ENCODE data around the gene RNASEH2A.

RNASEH2A gene

GRCh38 chr19:12806242-12807081 is at the start of gene RNASEH2A:
Gene RNASEH2A (plus strand): TSS chr19:12806584. CDS start chr19:12806674, 90 bp downstream.
- DNase-seq: peak; percentile 93 to 95
- TF ChIP-seq POLR2A (IDR thresholded peaks at IDR 0.05; ENCODE audit: low read length): peak; percentile 72
- TF ChIP-seq GATA1 (IDR thresholded peaks at IDR 0.05; ENCODE audit: low read depth, low read length): no peak

GRCh38 chr19:12757544-12758274 is 48.7 kb upstream of the RNASEH2A start:
- peak; percentile 83 to 86 for DNase-seq
- TF ChIP-seq GATA1 (IDR thresholded peaks at IDR 0.05; ENCODE audit: low read depth, low read length): no peak
- no peak for TF ChIP-seq POLR2A (IDR thresholded peaks at IDR 0.05; ENCODE audit: low read length)

- TF ChIP-seq POLR2A (IDR thresholded peaks at IDR 0.05; ENCODE audit: low read length) (no peak), GATA1 (IDR thresholded peaks at IDR 0.05; ENCODE audit: low read depth, low read length) (no peak)
- DNase-seq: peak in 1 of 2 experiments; percentile 51
Measured at GRCh38 chr19:12759686-12760085, 46.7 kb upstream of the RNASEH2A start.

GRCh38 chr19:12763100-12763499 is 43.3 kb upstream of the RNASEH2A start:
- TF ChIP-seq GATA1 (IDR thresholded peaks at IDR 0.05; ENCODE audit: low read depth, low read length) (no peak), POLR2A (IDR thresholded peaks at IDR 0.05; ENCODE audit: low read length) (no peak)
- no peak for DNase-seq

GRCh38 chr19:12764698-12765097 is 41.7 kb upstream of the RNASEH2A start:
- TF ChIP-seq GATA1 (IDR thresholded peaks at IDR 0.05; ENCODE audit: low read depth, low read length) (no peak), POLR2A (IDR thresholded peaks at IDR 0.05; ENCODE audit: low read length) (no peak)
- DNase-seq: no peak

- DNase-seq: peak; percentile 84 to 92
- no peak for TF ChIP-seq GATA1 (IDR thresholded peaks at IDR 0.05; ENCODE audit: low read depth, low read length)
- no peak for TF ChIP-seq POLR2A (IDR thresholded peaks at IDR 0.05; ENCODE audit: low read length)
Measured at GRCh38 chr19:12766051-12766521, 40.3 kb upstream of the RNASEH2A start.

- no peak for DNase-seq
- TF ChIP-seq GATA1 (IDR thresholded peaks at IDR 0.05; ENCODE audit: low read depth, low read length) (no peak), POLR2A (IDR thresholded peaks at IDR 0.05; ENCODE audit: low read length) (no peak)
Measured at GRCh38 chr19:12767150-12767549, 39.2 kb upstream of the RNASEH2A start.

GRCh38 chr19:12767666-12768065 is 38.7 kb upstream of the RNASEH2A start:
- TF ChIP-seq GATA1 (IDR thresholded peaks at IDR 0.05; ENCODE audit: low read depth, low read length): no peak
- TF ChIP-seq POLR2A (IDR thresholded peaks at IDR 0.05; ENCODE audit: low read length): no peak
- no peak for DNase-seq

- TF ChIP-seq GATA1 (IDR thresholded peaks at IDR 0.05; ENCODE audit: low read depth, low read length): no peak
- no peak for TF ChIP-seq POLR2A (IDR thresholded peaks at IDR 0.05; ENCODE audit: low read length)
- DNase-seq: peak; percentile 58 to 64
Measured at GRCh38 chr19:12769689-12770088, 36.7 kb upstream of the RNASEH2A start.

- TF ChIP-seq GATA1 (IDR thresholded peaks at IDR 0.05; ENCODE audit: low read depth, low read length) (no peak), POLR2A (IDR thresholded peaks at IDR 0.05; ENCODE audit: low read length) (no peak)
- DNase-seq: no peak
Measured at GRCh38 chr19:12770922-12771321, 35.5 kb upstream of the RNASEH2A start.

GRCh38 chr19:12772323-12772722 is 34.1 kb upstream of the RNASEH2A start:
- no peak for DNase-seq

GRCh38 chr19:12773571-12773970 is 32.8 kb upstream of the RNASEH2A start:
- TF ChIP-seq GATA1 (IDR thresholded peaks at IDR 0.05; ENCODE audit: low read depth, low read length): no peak
- no peak for TF ChIP-seq POLR2A (IDR thresholded peaks at IDR 0.05; ENCODE audit: low read length)
- DNase-seq: peak; percentile 59 to 60

More at GRCh38 chr19:12772323-12772722, 34.1 kb upstream of the RNASEH2A start:
- TF ChIP-seq POLR2A (IDR thresholded peaks at IDR 0.05; ENCODE audit: low read length) (no peak), GATA1 (IDR thresholded peaks at IDR 0.05; ENCODE audit: low read depth, low read length) (no peak)

- peak in 1 of 2 experiments; percentile 56 for DNase-seq
- no peak for TF ChIP-seq POLR2A (IDR thresholded peaks at IDR 0.05; ENCODE audit: low read length)
- no peak for TF ChIP-seq GATA1 (IDR thresholded peaks at IDR 0.05; ENCODE audit: low read depth, low read length)
Measured at GRCh38 chr19:12774588-12775555, 31.5 kb upstream of the RNASEH2A start, which contains the start of gene HOOK2. Gene HOOK2 (minus strand): TSS chr19:12775552. CDS start chr19:12775449, 103 bp downstream.
